GM18858 (cell line): ENCODE measurements around the gene KIAA1614.
A peak's percentile ranks its signal among the peaks of the same experiment; 100 is the strongest.

Source experiments
- ATAC-seq: cut with Tn5 transposase; IDR thresholded peaks from one replicate; pipeline ENCODE4 v1.9.1; 2021; ENCODE audit not compliant: unreplicated experiment

Gene KIAA1614

DNA sequence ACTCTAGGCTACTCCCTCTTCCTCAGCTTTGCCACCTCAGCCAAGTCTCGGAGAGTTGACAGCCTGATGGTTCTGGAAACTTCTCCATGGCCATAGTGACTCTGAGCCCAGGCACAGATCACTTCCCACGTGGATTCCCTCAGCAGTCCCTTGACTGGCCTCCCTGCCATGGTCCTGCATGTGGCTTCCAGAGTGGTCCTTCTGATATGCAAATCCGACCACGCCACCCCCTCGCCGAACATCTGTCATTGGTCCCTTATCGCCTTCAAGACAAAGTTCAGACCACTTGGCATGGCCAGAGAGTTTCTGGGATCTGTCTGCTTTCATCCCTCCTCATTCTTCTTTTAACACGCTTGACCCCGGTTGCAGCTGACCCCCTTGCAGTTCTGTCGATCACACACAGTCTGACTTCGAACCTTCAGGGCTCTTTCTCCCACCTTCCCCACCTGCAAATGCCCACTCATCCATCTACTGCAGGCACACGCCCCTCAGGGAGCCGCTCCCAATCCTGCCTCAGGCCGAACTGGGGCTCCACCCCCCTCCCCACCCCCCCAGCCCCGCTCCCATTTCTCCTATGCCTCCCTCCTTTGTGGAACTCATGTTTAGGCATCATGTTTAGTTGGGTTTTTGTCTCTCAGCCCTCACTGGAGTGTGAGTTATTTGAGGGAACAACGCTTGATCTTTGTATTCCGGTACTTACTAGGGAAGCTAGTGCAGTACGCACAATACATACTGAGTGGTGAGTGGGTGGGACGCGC, 29.0 kb downstream of the KIAA1614 start:
- no peak for ATAC-seq

DNA sequence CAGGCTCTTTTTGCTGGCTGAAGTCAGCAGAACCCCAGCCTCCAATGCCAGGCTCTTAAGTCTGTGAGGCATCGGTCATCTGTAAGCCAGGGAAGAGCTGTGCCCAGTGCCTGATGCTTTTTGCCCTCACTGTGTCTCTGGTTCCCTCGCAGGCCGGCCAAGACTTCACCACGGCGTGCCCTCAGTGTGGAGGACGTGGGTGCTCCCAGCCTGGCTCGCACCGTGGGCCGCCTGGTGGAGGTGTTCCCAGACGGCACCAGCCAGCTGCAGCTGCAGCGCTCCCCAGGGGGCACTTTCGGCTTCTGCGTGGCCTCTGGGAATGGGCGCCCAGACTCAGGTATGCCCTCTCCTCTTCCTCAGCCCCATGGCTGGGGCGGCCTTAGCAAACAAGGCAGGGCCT, 32.5 kb downstream of the KIAA1614 start:
- no peak for ATAC-seq

DNA sequence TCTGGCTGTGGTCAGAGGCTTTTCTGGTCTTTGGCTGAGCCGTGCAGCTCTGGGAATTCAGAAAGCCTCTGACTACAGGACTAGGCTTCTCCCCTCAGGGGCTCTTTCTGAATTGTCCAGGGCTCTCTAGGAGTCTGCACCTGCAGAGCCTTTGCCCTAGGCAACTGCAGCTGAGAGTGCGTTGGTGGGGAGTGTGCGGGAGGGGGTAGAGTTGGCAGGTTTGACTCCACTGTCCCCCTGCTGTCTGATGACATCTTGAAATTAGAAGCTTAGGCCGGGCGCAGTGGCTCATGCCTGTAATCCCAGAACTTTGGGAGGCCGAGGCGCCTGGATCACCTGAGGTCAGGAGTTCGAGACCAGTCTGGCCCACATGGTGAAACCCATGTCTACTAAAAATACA, 32.9 kb downstream of the KIAA1614 start:
- ATAC-seq: no peak

DNA sequence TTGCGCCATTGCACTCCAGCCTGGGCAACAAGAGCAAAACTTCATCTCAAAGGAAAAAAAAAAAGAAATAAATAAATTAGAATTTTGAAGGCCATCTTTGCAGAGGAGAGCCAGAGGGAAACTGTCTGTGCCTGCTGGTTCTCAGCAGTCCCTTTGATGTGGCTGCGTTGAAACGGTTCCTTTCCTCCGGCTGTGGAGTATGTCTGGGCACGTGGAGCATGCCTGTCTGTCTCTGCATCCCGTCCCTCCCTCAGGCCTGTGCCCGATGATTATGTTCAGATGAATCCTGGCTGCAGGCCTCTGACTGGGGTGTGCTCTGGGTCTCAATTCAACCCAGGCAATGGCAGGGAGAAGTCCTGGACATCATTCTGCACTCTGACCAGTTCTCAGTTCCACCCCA, 33.4 kb downstream of the KIAA1614 start:
- ATAC-seq: no peak

DNA sequence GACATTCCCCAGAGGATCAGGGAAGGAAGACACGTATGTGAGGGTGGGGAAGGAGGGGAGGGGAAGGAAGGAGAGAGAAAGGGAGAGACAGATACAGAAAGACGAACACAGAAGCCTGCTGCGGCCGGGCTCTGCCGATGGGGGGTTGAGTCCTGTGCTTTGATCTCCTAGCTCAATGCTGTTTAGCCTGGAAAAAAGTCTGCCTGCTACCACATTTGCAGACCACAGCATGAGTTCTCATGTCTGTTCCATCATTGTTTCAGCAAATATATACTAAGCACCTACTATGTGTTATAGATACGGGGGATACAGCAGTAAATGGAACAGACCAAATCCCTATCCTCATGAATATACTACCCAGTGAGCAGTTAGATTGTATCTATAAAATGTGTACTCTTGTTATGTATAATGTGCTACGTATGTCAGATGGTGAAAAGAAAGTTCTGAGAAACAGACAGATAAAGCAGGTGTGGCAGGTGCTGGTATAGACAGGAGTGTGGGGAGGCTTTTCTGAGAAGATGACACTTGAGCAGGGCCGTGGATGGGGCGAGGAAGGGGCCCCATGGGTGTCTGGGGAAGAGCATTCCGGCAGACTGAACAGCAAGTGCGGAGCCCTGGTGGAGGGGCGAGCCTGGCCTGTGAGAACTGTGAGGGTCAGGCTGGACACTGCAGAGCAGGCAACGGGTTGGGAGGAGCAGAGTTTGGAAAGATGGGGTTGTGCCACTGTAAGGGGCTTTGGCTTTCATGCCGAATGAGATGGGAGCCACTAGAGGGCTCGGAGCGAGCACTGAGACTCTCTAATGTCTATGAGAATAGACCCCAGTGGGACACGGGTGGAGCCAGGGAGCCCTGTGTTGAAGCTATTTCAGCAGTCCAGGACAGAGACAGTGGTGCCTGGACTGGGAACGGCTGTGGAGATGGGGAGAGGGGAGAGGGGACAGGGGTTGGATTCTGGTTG, 34.1 kb downstream of the KIAA1614 start:
- ATAC-seq: no peak

DNA sequence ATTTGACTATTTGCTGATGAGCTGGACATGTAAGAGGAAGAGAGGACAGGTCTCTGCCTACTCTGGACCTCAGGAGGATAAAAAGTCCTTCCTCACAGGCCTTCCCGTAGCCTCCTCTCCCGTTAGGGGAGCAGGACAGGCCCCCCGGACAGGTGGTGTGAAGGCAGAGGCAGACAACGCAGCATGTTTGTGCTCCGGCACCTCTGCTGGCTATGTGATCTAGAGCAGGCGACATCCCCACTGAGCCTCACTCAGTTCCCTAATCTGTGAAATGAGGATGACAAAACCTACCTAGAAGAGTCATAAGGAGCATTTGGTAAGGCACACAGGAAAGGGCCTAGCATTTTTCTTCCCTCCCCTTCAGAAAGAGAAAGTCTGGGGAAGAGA, 34.8 kb downstream of the KIAA1614 start:
- no peak for ATAC-seq

DNA sequence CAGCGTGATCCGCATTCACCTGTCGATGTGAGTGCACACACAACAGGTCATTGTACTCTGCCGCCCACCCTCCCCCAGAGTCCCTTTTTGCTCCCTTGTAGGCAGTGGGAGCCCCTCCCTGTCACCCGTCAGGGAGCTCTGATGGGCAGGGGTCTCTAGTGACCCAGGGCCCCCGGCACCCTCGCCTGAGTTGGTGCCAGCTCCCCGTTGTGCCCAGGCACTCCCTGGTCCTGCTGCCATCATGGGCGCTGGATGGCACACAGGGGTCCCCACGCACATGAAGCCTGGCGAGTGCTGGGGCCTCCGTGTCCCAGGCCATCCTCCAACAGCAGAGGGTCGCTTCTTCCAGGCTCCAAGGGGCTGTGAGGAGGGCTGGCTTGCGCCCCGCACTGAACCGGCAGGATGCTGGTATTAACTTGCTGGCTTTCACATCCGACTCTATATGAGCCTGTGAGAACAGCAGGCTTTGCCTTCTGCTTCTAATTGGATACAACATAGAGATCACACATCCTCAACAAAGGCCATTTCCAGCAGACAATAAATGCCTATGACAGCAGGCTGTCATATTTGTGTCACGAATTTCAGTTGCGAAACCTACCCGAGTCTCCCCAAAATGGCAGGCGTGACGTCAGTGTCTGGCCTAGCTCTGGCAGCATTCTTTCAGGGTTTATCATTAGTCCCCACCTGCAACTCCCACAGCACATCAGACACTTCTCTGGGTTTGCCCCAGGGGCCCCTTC, 35.4 kb downstream of the KIAA1614 start:
- ATAC-seq: no peak

DNA sequence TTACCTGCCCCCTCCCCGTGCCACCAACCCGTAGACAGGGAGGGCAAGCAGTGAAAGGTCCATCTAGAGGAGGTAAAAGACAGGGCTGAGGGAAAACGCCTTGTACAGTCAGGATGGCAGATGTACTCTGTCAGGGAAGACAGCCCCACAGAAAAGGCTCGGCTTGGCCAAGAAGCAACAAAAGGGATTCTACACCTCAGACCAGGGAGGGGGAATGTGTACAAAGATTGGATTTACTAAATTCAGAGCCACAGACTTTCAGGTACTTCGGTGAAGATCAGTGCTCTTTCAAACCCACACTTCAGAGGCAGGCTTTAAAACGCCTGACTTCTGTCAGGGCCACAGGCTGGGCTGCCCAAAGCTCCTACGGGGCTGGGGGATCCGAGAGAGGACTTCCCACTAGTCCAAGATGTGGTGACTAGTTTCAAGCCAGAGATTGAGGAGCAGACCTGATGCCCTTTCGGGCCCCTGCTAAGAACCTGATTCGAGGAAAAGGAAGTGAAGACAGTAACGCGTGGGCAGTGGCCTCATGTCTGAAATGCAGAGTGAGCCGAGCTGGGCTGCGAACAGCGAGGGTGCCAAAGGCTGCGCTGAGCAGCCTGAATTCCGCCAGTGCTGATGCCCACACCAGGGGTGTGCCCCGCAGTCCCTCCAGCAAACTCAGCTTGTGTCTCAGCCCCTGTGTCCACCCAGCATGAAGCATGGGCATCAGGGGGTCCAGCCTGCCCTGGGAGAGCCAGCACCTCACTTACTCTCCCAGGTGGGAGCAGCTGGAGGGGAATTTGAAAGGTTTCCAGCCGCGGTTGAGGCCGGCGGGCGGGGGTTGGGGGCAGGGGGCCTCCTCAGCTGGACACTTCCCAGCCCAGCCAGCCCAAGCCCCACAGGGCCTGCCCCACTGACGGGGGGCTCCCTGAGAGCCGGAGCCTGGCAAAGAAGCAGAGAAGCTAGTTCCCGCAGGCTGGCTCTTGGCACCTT, 36.2 kb downstream of the KIAA1614 start:
- no peak for ATAC-seq

DNA sequence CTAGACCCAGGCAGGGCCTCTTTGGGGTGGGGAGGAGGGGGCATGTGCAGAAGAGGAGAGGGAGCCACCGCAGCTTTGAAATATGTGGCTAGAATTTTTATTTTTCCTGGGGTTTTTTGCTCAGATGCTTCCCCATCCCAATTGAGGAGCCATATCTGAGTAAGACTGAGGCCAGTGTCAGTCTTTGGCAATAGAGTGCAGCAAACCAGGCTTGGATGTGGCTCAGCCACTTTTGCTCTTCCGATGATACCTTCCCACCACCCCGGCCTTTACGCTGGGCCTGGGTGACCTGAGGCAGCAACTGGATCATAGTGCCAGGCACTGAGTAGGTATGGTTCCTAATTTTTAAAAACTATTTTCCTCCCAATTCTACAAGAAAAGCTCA, 36.9 kb downstream of the KIAA1614 start:
- no peak for ATAC-seq

DNA sequence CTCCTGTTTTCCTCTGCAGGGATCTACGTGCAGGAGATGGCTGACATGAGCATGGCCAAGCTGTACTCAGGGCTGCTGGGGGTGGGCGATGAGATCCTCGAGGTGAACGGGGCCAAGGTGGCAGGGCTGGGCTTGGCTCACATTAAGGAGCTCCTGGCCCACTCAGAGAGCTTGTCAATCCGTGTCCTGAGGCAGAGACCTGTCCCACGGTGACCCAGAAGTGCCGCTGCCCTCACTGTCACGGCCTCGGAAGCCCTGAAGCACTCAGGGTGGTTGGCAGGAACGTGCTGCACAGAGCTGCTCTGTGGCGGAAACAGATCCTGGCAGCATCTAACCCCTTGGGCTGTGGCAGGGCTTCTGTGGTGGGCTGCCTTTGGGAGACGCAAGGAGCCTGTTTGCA, 37.6 kb downstream of the KIAA1614 start:
- ATAC-seq: no peak

DNA sequence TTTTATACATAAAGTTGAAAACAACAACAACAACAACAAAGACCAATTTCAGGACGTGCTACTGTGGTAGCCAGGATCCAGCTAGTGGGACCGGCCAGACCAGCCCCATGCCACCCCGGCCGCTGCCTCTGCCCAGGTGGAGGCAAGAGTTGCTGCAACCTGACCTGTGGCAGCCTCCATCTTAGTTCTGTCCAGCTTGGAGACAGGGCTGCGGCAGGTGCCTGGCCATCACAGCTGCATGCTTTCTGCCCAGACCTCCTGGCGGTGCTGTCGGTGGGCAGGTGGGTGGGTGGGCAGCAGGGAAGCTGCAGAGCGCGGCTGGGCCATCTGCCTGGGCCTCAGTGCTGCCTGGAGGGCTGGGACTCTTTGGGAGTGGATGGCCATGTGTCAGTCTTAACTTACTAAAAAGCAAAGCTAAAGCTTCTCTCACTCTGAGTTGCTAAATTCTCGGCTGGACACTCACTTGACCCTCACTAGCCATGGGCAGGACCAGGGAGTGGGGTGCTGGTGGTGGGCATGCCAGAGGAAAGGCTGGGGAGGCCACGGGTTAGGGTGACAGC, 38.6 kb downstream of the KIAA1614 start:
- no peak for ATAC-seq

DNA sequence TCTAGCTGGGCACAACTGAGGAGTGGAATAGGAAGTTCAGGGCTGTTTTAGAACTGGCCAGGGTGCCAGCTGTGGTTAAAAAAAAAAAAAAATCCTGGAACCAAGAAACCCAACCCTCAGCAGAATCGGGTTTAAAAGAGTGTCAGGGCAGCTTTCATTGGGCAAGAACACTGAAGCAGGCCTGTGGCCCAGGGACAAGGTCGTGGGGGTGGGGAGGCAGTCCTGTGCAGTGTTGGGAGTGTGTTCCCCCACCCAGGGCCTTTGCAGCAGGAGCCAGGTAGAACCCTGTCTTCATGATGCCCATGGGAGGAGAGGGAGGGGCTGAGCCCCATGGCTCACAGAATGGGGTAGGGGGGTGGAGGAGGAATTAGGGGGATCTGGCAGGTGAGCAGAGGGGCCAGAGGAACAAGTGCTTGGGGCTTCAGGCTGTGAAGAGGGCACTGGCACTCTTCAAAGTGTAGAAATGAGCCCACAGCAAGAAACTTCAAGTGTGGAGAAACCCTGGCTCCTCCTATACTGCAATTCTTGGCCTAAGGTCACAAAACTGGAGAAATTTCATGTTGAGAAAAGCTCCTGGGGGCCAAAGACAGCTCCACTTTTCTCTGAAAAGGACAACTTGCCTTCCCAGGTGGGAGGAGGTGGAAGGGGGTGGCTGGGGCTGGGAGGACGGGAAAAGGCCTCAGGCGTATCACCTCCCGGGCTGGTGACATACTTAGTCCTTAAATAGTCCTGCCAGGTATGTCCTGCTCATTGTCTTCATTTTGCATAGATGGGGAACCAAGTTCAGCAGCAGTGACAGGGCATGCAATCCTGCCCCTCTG, 39.3 kb downstream of the KIAA1614 start:
- ATAC-seq: no peak

DNA sequence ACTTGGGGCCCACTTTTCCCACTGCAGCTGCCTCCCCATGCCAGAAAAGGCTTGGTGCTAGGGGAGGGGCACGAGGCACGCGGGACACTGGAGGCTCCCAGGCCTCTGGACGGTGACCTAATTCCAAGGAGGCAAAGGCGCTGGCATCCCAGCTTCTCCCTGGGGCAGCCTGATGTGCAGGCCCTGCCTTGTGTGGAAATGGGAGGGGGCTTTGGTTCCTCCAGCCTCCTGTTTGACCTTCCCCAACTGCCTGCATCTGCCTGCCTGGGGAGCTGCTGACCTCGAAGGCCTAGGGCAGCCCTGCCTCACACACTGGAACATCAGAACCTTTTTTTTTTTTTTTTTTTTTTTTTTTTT, 39.9 kb downstream of the KIAA1614 start:
- no peak for ATAC-seq

DNA sequence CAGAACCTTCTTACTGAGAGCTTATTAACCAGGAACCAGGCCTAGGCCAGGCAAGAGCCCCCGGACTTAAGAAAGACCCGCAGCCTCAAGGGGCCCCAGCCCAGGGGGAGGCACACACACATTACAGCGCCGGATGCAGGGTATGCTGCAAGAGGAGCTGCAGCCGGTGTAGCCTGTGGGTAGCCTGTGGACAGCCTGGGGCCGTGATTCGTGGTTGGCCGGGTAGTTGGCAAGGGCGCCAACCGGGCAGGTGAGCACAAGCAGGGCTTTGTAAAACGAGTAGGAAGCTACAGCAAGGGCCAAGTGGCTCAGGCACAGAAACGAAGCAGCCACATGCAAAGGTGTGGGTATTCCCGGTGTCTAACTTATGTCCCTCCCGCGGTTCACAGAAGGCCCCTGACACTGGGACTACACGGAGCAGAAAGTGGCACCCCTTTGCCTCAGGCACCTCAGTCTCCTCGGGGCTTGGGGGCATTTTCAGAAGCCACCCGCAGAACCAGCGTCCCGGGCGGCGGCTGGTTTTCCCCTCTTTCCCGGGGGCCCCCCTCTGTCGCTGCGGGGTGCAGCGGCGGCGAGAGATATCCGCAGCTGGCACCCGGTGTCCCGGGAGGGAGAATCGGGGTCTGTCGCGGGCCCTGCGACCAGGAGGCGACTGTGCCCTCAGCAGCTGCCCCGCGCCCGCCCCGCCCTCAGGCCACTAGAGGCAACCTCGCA, 40.8 kb downstream of the KIAA1614 start:
- peak; percentile 16 for ATAC-seq

DNA sequence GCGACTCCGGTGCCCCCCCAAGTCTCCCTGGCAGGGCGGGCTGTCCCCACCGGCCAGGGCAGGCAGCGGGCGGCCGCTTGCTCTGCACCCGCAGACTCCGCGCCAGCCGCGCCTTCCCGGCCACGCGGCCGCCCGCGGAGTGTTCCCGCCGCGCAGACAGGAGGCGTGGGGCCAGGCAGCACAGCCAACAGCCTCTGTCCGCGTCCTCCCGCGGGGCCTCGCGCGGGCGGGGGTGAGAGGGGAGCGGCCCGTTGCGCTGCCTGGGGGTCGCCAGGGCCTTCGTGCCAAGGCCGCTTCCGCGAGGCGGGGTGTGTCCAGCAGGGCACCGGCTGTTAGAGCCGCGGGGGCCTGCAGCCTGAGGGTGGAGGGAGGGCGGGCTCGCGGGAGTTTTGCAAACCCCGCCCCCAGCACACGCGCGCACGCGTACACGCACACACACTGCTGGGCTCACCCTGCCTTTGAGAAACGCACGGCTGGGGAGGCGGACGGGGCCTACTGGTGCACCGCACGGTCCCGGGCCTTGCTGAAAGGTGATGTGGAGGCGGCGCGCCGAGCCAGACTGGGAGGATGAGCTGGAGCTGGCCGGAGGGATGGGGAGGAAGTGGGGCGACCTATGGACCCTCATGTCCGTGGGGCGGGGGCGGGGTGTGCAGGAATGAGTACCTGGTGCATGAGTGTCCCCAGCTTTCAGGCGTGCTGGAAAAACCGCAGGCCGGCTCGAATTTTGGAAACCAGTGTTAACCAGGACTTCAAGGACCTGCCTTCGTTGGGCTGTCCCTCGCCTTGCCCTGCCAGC, 41.5 kb downstream of the KIAA1614 start:
- peak; percentile 65 for ATAC-seq

DNA sequence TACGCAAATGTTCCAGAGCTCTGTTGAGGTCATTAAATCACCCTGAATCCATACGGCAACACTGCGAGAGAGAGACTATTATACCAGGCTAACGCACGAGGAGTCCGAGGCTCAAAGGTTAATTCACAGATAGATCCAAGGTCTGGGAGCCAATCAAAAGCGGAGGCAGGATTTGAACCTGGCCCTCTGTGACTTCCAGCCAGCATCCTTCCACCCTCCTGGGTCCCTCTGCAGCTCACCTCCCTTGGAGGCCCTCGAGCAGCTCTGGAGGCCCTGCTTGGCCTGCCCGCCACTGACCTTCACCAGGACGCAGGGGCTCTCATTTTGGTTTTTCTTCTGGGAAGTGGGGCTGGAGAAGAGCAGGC, 42.1 kb downstream of the KIAA1614 start:
- ATAC-seq: no peak

DNA sequence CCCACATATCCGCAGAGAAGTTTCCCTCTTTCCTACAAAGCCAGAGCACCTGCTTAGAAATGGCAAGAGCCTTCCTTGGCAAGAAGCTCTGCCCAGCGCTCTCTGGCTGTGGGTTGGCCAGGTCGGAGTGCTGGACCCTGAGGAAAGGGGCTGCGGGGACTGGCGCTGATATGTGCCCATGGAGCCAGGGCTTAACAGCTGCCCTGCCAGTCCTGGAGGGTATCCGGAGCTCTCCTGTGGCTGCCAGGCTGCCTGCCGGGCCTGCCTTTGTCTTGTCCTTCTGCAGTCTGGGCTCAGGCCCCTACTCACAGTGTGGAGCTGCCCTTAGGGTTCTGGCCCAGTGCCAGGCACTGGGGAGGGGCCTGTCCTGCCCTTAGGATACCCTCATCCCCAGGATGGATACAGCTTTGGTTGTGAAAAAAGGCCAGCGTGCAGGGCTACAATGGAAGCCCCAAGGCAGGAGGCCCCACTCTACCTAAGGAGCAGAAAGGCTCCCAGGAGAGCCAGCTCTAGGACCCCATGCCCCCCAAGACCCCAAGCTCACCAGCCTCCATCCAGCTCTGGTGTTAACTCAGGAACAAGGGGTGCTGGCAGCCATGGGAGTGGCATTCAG, 43.4 kb downstream of the KIAA1614 start:
- ATAC-seq: no peak
